Muscle of leg (tissue), 16 donors: ENCODE measurements around the gene ZBTB7C. TPM values are rescaled to one million over a fixed set of nuclear protein-coding genes. Genes with fewer than 3 reads are reported as not detected.

Experiments
- DNase-seq: peaks from one replicate; pipeline ENCODE4 v3.0.0; 2013
- H3K27ac ChIP-seq: one replicate; pipeline ENCODE4 v1.5.1; 2013; ENCODE audit warnings: mild to moderate bottlenecking, low read length, control low read depth
- H3K27me3 ChIP-seq: one replicate; pipeline ENCODE4 v1.6.1; 2013; ENCODE audit warnings: low read length; ENCODE audit not compliant: control insufficient read depth, insufficient read depth
- H3K36me3 ChIP-seq: one replicate; pipeline ENCODE4 v1.6.1; 2013; ENCODE audit warnings: low read length; ENCODE audit not compliant: control insufficient read depth, insufficient read depth
- H3K4me1 ChIP-seq: one replicate; pipeline ENCODE4 v1.6.1; 2013; ENCODE audit warnings: low read length; ENCODE audit not compliant: control insufficient read depth, insufficient read depth
- H3K4me3 ChIP-seq: one replicate; pipeline ENCODE4 v1.5.1; 2013; ENCODE audit warnings: low read length, control low read depth
- H3K9me3 ChIP-seq: replicated peaks from 2 replicates; pipeline ENCODE4 v1.6.1; 2013; ENCODE audit warnings: low read depth, low read length; ENCODE audit not compliant: control insufficient read depth
- WGBS: methylation state at CpG from one replicate; pipeline ENCODE4 v1.1.5; 2013; ENCODE audit warnings: missing lambda C conversion rate; ENCODE audit not compliant: insufficient coverage; 5-methylcytosine and 5-hydroxymethylcytosine counted together
- long read RNA-seq, 11 donors: transcript quantifications; one replicate each; lab custom pipeline, GENCODE V29; 2026
- polyA plus RNA-seq, 8 donors: library from polyadenylated mRNA; unstranded; fragments of 120-200 nt; gene quantifications; one replicate each; pipeline versions ENCODE4 v1.2.1 to v1.2.3, GENCODE V29; 2013; ENCODE audit warnings: inconsistent platforms in 1 of 8, low replicate concordance in 1 of 8; ENCODE audit not compliant: insufficient read length in 8 of 8, insufficient read depth in 1 of 8
- total RNA-seq: library from RNA; stranded (reverse); fragments of 120-200 nt; gene quantifications from one replicate; pipeline ENCODE4 v1.2.4, GENCODE V29; 2013

Gene ZBTB7C
- total RNA-seq (3.2 TPM), polyA plus RNA-seq (1 to 10 TPM; 2.8 to 5.6 (median 4.2) TPM)
- long read RNA-seq, donor 1, full-length matches to known transcripts, result 1 of 1 reads
- long read RNA-seq, donor 1, partial matches to known transcripts, result 0 of 1 reads
- long read RNA-seq, donor 1, other reads (novel, unspliced or antisense), result 0 of 1 reads
- long read RNA-seq, donor 2, result 0 reads
- long read RNA-seq, donor 3, full-length matches to known transcripts, result 2 of 2 reads
- long read RNA-seq, donor 3, partial matches to known transcripts, result 0 of 2 reads
- long read RNA-seq, donor 3, other reads (novel, unspliced or antisense), result 0 of 2 reads
- long read RNA-seq, donor 4, result 0 reads
- long read RNA-seq, donor 5, full-length matches to known transcripts, result 1 of 1 reads
- long read RNA-seq, donor 5, partial matches to known transcripts, result 0 of 1 reads
- long read RNA-seq, donor 5, other reads (novel, unspliced or antisense), result 0 of 1 reads
- long read RNA-seq, donor 6, full-length matches to known transcripts, result 1 of 1 reads
- long read RNA-seq, donor 6, partial matches to known transcripts, result 0 of 1 reads
- long read RNA-seq, donor 6, other reads (novel, unspliced or antisense), result 0 of 1 reads
- long read RNA-seq, donor 7, result 0 reads
- long read RNA-seq, donor 8, result 0 reads
- long read RNA-seq, donor 9, result 0 reads
- long read RNA-seq, donor 10, result 0 reads
- long read RNA-seq, donor 11, result 0 reads

- Histone ChIP-seq H3K9me3 (no peaks in the 10 kb centered on the region), H3K27ac (peak within 1 kb of the TSS; percentile 78), H3K4me1 (peaks cover 43% of the 10 kb centered on the region), H3K27me3 (peaks cover 41% of the 10 kb centered on the region), H3K4me3 (peak within 1 kb of the TSS; percentile 77), H3K36me3 (no peaks in the 10 kb centered on the region)
- DNase-seq, result peak; percentile 48
- under 1% methylated on average over 121 of the region's 136 CpGs for WGBS
Measured at GRCh38 chr18:48408727-48409590, at the start of gene ZBTB7C. ZBTB7C (minus strand) TSS chr18:48409383.

GRCh38 chr18:48456838-48457237, 47.7 kb upstream of the ZBTB7C start:
- no peaks in the 10 kb centered on the region for H3K9me3 ChIP-seq
- no peak overlapping the region for H3K27ac ChIP-seq
- no peaks in the 10 kb centered on the region for H3K36me3 ChIP-seq
- peaks cover 16% of the 10 kb centered on the region for H3K4me1 ChIP-seq
- H3K4me3 ChIP-seq, result no peak overlapping the region
- WGBS, result 72% methylated on average over 3 of the region's 9 CpGs
- no peak for DNase-seq
- peaks cover 9% of the 10 kb centered on the region for H3K27me3 ChIP-seq

GRCh38 chr18:48455555-48456478, 46.6 kb upstream of the ZBTB7C start:
- WGBS, result 63% methylated on average over 12 of the region's 13 CpGs
- DNase-seq, result peak; percentile 52
- no peaks in the 10 kb centered on the region for H3K36me3 ChIP-seq
- no peaks in the 10 kb centered on the region for H3K9me3 ChIP-seq
- no peak overlapping the region for H3K4me3 ChIP-seq
- H3K27me3 ChIP-seq, result peaks cover 14% of the 10 kb centered on the region
- H3K27ac ChIP-seq, result no peak overlapping the region
- H3K4me1 ChIP-seq, result peaks cover 16% of the 10 kb centered on the region

- Histone ChIP-seq H3K9me3 (no peaks in the 10 kb centered on the region), H3K4me1 (peaks cover 16% of the 10 kb centered on the region), H3K36me3 (no peaks in the 10 kb centered on the region), H3K27ac (no peak overlapping the region), H3K27me3 (peaks cover 21% of the 10 kb centered on the region), H3K4me3 (no peak overlapping the region)
- WGBS, result no CpG with 5 or more reads among the region's 6 CpGs
- no peak for DNase-seq
Measured at GRCh38 chr18:48454261-48454757, 45.1 kb upstream of the ZBTB7C start.

DNA sequence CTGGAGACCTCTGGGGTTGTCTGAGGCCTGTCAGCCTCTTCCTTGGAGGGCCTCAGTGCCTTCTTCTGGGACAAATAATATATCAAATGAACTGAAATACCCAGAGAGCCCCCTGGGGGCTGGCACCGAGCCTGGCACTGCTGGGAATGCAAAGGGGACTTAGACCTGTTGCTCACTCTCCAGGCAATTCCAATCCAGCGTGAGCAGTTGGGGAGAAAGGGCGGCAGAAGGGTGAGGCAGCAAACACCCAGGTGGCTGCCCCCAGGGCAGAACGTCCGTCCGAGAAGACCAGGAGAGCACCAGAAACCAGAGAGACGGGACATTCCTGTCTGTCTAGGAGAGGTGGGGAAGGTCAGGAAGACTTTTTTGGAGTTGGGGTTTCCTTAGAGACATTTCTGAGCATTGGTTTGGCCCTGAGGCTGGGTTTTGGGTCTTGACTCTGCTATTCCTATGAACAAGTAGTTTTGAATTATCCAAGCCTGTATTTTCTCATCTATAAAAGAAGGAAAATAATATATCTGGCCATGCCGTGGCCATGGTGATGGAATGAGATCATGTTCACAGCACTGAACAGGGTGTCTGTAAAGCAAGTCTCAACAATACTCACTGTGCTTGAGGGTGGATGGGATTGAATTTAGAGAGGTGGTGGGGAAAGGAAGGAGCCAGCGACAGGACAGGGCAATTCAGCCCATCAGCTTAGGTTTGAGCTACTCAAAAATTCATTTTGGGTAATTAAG, 44.3 kb upstream of the ZBTB7C start:
- Histone ChIP-seq H3K9me3 (no peaks in the 10 kb centered on the region), H3K4me3 (no peak overlapping the region), H3K27me3 (peaks cover 25% of the 10 kb centered on the region), H3K4me1 (peaks cover 16% of the 10 kb centered on the region), H3K36me3 (no peaks in the 10 kb centered on the region), H3K27ac (peak overlapping the region; percentile 13)
- 86% methylated on average over 7 of the region's 9 CpGs for WGBS
- peak; percentile 74 for DNase-seq

DNA sequence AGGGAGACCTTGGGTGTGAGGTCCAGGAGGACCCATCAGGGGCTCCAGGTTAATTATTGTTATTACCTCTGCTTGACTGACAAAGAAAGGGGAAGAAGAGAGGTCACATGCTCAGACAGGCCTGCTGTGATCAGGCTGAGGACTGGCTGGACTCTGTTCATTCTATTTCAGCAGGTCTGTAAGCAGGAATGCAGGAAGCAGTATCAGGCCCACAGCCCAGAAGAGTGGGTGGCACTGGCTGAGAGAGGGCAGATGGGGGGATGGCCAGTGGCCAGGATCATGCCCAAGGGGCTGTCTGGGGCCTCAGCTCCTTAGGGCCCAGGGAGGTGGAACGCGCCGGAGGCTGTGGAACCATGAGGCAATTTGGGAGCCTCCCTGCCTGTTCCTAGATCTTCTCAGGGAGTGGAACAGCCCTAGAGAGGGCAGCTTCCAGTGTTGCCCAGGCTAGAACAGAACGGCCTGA, 43.7 kb upstream of the ZBTB7C start:
- Histone ChIP-seq H3K27ac (no peak overlapping the region), H3K36me3 (no peaks in the 10 kb centered on the region), H3K27me3 (peaks cover 25% of the 10 kb centered on the region), H3K9me3 (no peaks in the 10 kb centered on the region), H3K4me3 (no peak overlapping the region), H3K4me1 (peaks cover 16% of the 10 kb centered on the region)
- no peak for DNase-seq
- 57% methylated on average over 3 of the region's 4 CpGs for WGBS

GRCh38 chr18:48450685-48451084, 41.5 kb upstream of the ZBTB7C start:
- 90% methylated on average over 2 of the region's 2 CpGs for WGBS
- no peak overlapping the region for H3K27ac ChIP-seq
- H3K36me3 ChIP-seq, result no peaks in the 10 kb centered on the region
- peaks cover 17% of the 10 kb centered on the region for H3K4me1 ChIP-seq
- no peaks in the 10 kb centered on the region for H3K9me3 ChIP-seq
- no peak overlapping the region for H3K4me3 ChIP-seq
- DNase-seq, result no peak
- H3K27me3 ChIP-seq, result peaks cover 23% of the 10 kb centered on the region

- Histone ChIP-seq H3K36me3 (no peaks in the 10 kb centered on the region), H3K27ac (no peak overlapping the region), H3K4me1 (peaks cover 13% of the 10 kb centered on the region), H3K27me3 (peaks cover 16% of the 10 kb centered on the region), H3K9me3 (no peaks in the 10 kb centered on the region), H3K4me3 (no peak overlapping the region)
- DNase-seq, result peak; percentile 88
- 27% methylated on average over 20 of the region's 30 CpGs for WGBS
Measured at GRCh38 chr18:48446582-48447225, 37.5 kb upstream of the ZBTB7C start.
